HCT116 (cell line): ENCODE measurements around the gene THADA.

Source experiments
- CEBPB ChIP-seq: IDR thresholded peaks from 2 replicates; pipeline ENCODE4 v1.6.1; 2012; ENCODE audit warnings: low read depth
- EZH2 ChIP-seq: fragments of 200-600 bp; sonication (generic); IDR thresholded peaks from 2 replicates; pipeline ENCODE4 v1.6.1; 2017; ENCODE audit warnings: antibody characterized with exemption, mixed run types
- EZH2phosphoT487 ChIP-seq: fragments of 200-600 bp; IDR thresholded peaks from 2 replicates; pipeline ENCODE4 v1.6.1; 2018; ENCODE audit warnings: antibody characterized with exemption, borderline replicate concordance
- JUND ChIP-seq: IDR thresholded peaks from 2 replicates; pipeline ENCODE4 v1.6.1; 2012
- POLR2A ChIP-seq: IDR thresholded peaks from 2 replicates; pipeline ENCODE4 v1.7.0; 2011; ENCODE audit warnings: borderline replicate concordance; ENCODE audit not compliant: insufficient read depth, insufficient read length; ENCODE audit errors: extremely low read depth
- POLR2AphosphoS5 ChIP-seq: IDR thresholded peaks from 2 replicates; pipeline ENCODE4 v1.6.1; 2011; ENCODE audit warnings: mild to moderate bottlenecking, low read depth, low read length, moderate library complexity
- RAD21 ChIP-seq: IDR thresholded peaks from 2 replicates; pipeline ENCODE4 v1.6.1; 2012; ENCODE audit warnings: low read depth, mild to moderate bottlenecking
- SIN3A ChIP-seq: IDR thresholded peaks from 2 replicates; pipeline ENCODE4 v1.6.1; 2012; ENCODE audit warnings: low read depth
- TCF7L2 ChIP-seq: IDR thresholded peaks from 2 replicates; pipeline ENCODE4 v1.7.0; 2011; ENCODE audit warnings: borderline replicate concordance, inconsistent platforms; ENCODE audit not compliant: insufficient read depth, insufficient read length; ENCODE audit errors: extremely low read depth
- ZFX ChIP-seq: fragments of 450-650 bp; IDR thresholded peaks from 2 replicates; pipeline ENCODE4 v1.6.1; 2017
- ZNF274 ChIP-seq: fragments of 200-500 bp; sonication (Bioruptor generic); IDR thresholded peaks from 2 replicates; pipeline ENCODE4 v1.6.1; 2014; ENCODE audit warnings: mild to moderate bottlenecking, low read depth, low read length, inconsistent platforms
- TF ChIP-seq, protein P1 (sequence below), 3 experiments: fragments of 200-600 bp in 1 of 3; sonication (generic) in 1 of 3; IDR thresholded peaks in 2 of 3; conservative IDR thresholded peaks in 1 of 3; 2 replicates each; pipeline ENCODE4 v1.5.1; 2012 to 2017; ENCODE audit warnings: low read depth in 2 of 3, low read length in 2 of 3, antibody characterized with exemption in 1 of 3, borderline replicate concordance in 1 of 3, control low read depth in 1 of 3, mild to moderate bottlenecking in 1 of 3, mixed read lengths in 1 of 3, mixed run types in 1 of 3, moderate library complexity in 1 of 3; ENCODE audit not compliant: insufficient read depth in 1 of 3
- TF ChIP-seq, protein P2 (sequence below): IDR thresholded peaks from 2 replicates; pipeline ENCODE4 v1.6.1; 2011; ENCODE audit warnings: mild to moderate bottlenecking, low read length, moderate library complexity; ENCODE audit not compliant: insufficient replicate concordance; ENCODE audit errors: extremely low read depth

DNA sequence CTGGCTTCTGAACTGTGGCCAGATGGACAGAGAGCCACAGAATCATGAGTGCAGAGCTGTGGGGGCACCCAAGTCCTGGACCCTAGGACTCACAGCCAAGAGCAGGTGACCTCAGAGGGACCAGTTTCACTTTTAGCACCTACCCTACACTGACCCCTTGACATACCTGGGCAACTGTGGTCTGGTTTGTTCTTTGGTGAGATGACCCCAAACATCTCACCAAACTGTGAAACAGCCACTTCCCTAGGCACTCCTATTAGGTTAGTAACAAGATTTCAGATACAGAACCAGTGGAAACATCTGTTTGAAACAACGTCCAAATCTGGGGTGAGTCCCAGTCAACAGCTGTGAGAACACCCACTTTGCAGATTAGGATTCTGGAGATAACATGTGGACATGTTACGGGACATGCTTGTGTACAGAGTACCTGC is 367.5 kb downstream of the THADA start:
- TF ChIP-seq RAD21 (no peak), POLR2A (no peak), ZFX (no peak), POLR2AphosphoS5 (no peak), CEBPB (no peak), EZH2 (no peak), JUND (no peak), SIN3A (no peak), EZH2phosphoT487 (no peak), TCF7L2 (no peak), ZNF274 (no peak)
- TF ChIP-seq, protein P1, sequence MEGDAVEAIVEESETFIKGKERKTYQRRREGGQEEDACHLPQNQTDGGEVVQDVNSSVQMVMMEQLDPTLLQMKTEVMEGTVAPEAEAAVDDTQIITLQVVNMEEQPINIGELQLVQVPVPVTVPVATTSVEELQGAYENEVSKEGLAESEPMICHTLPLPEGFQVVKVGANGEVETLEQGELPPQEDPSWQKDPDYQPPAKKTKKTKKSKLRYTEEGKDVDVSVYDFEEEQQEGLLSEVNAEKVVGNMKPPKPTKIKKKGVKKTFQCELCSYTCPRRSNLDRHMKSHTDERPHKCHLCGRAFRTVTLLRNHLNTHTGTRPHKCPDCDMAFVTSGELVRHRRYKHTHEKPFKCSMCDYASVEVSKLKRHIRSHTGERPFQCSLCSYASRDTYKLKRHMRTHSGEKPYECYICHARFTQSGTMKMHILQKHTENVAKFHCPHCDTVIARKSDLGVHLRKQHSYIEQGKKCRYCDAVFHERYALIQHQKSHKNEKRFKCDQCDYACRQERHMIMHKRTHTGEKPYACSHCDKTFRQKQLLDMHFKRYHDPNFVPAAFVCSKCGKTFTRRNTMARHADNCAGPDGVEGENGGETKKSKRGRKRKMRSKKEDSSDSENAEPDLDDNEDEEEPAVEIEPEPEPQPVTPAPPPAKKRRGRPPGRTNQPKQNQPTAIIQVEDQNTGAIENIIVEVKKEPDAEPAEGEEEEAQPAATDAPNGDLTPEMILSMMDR (IDR thresholded peaks at IDR 0.05 in 2 of 3, conservative IDR thresholded peaks at IDR 0.05 in 1 of 3; ENCODE audit: borderline replicate concordance in 1 of 3, insufficient read depth in 1 of 3, low read depth in 2 of 3, low read length in 2 of 3) = no peak
- TF ChIP-seq, protein P2, sequence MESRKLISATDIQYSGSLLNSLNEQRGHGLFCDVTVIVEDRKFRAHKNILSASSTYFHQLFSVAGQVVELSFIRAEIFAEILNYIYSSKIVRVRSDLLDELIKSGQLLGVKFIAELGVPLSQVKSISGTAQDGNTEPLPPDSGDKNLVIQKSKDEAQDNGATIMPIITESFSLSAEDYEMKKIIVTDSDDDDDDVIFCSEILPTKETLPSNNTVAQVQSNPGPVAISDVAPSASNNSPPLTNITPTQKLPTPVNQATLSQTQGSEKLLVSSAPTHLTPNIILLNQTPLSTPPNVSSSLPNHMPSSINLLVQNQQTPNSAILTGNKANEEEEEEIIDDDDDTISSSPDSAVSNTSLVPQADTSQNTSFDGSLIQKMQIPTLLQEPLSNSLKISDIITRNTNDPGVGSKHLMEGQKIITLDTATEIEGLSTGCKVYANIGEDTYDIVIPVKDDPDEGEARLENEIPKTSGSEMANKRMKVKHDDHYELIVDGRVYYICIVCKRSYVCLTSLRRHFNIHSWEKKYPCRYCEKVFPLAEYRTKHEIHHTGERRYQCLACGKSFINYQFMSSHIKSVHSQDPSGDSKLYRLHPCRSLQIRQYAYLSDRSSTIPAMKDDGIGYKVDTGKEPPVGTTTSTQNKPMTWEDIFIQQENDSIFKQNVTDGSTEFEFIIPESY = no peak
